NCI-H2227 treated with DMSO at 0.1 percent for 48 hours (cell line): ENCODE results near the gene AMN.
"Not testable (repeated sequence)": the region's sequence is repeated elsewhere in the genome, so short reads cannot be mapped to it uniquely, and the experiment has no call there.

Experiments
- DNase-seq: peaks from one replicate; lab custom pipeline; 2025; lab: John Stamatoyannopoulos, UW

Gene AMN

GRCh38 chr14:102922490-102923200, at the start of gene AMN:
TSS of gene AMN (plus strand) at chr14:102922663. CDS start at chr14:102922689, 26 bp downstream.
- no peak for DNase-seq

DNA sequence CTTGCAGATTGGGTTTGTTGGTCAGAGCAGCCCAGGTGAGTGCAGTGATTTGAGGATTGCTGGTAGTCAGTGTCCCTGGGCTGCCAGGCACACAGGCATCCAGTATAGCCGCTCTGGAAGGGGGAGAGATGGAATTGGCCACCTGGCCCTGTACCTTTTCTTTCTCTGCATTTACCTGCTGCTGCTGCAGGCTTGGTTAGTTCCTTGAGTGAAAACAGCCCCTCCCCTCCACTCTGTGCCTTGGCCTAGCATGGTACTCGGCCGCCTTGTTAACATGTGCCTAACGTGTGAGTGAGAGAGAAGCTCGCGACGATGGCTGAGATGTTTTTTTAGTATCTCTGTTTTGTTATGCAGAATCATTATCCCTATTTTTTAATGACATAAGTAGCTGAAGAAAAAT, 49.3 kb upstream of the AMN start:
- no peak for DNase-seq

- DNase-seq = no peak
Observed at GRCh38 chr14:102873546-102874061, 48.9 kb upstream of the AMN start.

GRCh38 chr14:102875652-102876051, 46.8 kb upstream of the AMN start:
- no peak for DNase-seq

- DNase-seq = not testable (repeated sequence)
Observed at GRCh38 chr14:102877511-102877910, 45.0 kb upstream of the AMN start.

- DNase-seq = no peak
Observed at GRCh38 chr14:102878174-102878969, 44.1 kb upstream of the AMN start.

- no peak for DNase-seq
Observed at GRCh38 chr14:102878970-102879460, 43.4 kb upstream of the AMN start.

DNA sequence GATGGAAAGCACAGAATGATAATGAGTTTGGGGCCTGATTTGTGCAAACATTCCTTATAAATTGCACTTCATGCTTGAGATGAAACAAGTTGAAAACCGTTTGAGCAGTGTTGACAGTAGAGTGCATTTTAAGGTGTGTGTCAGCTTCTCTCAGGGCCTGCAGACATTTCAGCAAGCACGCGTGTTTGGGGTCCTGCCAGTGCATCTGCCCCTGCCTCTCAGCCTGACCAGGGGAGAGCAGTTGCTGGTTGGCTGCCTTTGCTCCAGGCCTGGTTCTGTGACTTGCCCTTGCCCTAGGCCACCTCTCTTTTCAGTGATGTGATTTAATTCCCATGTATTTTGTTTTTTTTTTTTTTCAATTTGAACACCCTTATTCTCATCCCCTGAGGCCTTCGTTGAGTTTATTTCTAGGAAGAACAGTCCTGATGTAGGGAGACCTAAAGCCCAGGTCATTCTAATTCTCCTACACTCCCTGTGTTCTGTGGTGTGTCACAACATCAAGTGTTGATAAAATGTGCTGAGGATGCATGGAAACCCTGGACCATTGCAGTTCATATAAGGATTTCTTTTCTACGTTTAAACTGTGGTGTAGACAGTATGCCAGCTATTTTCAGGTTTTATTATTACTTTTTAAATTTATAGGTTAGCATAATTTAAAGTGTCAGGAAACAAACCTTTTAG, 40.1 kb upstream of the AMN start:
- DNase-seq = no peak

DNA sequence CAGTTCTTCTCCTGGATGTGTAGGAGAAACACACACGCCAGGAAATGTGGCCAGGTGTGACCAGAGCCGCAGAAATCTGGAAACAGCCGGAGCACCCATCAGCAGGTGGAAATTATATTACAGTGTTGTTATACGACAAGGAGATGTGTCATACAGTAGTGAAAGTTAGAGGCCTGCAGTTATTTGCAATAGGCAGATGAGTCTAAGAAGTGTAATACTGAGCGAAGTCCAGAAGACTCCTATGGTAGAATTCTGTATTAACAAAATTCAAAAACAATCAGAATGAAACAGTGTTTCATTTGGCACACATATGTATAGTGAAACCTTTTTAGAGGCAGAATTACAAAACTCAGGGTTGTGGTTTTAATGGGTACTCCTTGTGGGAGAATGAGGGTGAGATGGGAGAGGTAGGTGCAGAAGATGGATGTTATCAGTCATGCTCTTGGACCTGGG, 39.3 kb upstream of the AMN start:
- no peak for DNase-seq

- DNase-seq = no peak
Observed at GRCh38 chr14:102883554-102883953, 38.9 kb upstream of the AMN start.

- DNase-seq = no peak
Observed at GRCh38 chr14:102885737-102886447, 36.6 kb upstream of the AMN start.

DNA sequence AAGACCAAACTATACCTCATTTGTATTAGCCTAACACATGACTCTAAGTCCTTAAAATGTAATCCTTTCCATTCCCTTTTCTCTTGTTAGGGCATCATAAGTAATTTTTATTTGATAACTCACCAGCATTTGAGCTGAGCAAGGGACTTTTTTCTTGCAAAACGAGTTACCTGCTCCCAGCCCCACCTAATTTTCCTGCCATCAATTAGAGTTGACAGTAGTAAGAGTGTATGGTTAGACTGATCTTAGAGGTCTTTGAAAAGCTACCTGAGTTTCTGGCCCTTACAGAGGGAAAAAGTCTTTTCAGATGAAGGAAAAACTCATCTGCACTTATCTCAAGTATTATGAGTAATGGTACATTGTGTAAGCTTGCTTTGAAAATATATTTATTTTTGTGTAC, 33.7 kb upstream of the AMN start:
- DNase-seq = no peak

DNA sequence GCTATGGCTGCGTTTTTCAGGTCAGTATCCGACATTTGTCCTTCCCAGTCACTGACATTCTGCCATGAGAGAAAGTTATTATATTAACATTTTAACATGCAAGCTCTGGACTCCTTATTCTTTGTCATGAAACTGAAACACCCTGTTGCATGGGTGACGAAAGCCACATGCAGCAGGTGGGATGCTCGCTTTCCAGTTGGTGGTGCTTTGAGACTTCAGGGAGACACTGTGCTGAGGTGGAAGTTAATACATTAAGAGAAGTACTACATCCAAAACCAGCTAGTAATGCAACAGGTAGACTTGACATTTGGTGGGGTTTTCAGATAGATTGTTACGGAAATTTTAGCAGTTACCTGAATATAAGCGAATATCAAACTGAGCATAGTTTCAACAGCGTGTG, 32.8 kb upstream of the AMN start:
- no peak for DNase-seq

GRCh38 chr14:102891111-102891510, 31.4 kb upstream of the AMN start:
- no peak for DNase-seq

- DNase-seq = no peak
Observed at GRCh38 chr14:102891556-102891955, 30.9 kb upstream of the AMN start.

- DNase-seq = no peak
Observed at GRCh38 chr14:102892651-102893050, 29.8 kb upstream of the AMN start.

GRCh38 chr14:102893452-102893851, 29.0 kb upstream of the AMN start:
- no peak for DNase-seq

DNA sequence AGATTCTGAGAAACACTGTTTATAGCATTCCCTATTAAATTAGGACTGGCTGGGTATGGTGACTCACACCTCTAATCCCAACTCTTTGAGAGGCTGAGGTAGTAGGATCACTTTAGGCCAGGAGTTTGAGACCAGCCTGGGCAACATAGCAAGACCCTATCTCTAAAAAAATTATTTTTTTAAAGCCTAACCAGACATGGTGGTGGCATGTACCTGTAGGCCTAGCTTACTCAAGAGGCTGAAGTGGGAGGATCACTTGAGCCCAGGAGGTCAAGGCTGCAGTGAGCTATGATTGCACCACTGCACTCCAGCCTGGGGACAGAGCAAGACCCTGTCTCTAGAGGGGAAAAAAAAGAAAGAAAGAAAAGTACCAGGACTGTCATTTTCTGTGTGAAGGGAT, 25.7 kb upstream of the AMN start:
- not testable (repeated sequence) for DNase-seq

- no peak for DNase-seq
Observed at GRCh38 chr14:102897299-102898027, 25.0 kb upstream of the AMN start.

DNA sequence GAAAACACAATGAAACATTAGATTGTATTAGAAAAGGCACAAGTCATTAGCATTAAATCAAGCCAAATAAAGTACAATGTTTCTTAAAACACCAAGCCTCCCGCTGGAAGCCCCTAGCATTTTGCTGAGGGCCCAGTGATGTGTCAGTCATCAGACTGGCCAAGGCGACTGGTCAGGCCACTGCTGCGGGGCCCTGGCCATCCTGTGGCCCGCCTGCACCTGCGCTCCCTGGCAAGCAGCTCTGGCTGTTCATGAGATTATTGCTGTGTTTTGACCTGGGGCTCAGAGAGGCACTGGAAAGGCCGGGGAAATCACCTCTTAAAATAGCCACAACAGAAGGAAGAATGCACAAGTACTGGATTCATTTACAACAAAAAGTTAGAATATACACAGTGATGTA, 24.2 kb upstream of the AMN start:
- no peak for DNase-seq
